ENCODE data around the gene TSPAN9.
A peak's percentile ranks its signal among the peaks of the same experiment; 100 is the strongest.

DNA sequence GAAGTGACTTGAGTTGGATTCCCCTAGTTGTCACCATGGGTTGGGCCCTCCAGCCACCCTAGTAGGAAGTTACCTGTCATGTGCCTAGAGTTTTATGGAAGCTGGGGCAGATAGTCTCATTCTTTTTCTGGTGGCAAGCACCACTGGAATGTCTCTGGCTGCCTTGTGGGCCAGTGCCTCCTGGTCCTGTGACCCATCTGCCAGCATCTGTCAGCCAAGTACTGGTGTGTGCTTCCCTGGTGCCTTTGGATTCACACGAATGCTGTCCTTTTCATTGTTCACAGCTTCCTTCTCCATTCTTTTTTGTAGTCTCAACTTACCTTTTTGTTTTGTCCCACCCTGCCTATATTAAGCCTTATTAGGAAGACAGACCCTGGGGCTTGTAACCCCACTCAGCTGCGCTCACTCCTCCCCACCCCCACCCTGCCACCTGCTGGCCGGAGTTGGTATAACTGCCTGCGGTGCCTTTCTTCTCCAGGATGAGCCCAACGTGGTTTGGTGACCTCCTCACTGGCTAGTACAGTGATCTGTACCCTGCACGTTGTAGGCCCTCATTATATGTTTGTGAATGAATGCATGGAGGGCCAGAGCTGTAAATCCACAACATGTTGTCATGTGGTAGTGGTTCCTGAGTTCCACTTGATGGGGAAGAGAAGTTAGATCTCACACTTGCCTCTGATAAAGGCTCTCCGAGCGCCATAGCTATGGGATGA, 125.7 kb downstream of the TSPAN9 start:
- TF ChIP-seq, protein P1, sequence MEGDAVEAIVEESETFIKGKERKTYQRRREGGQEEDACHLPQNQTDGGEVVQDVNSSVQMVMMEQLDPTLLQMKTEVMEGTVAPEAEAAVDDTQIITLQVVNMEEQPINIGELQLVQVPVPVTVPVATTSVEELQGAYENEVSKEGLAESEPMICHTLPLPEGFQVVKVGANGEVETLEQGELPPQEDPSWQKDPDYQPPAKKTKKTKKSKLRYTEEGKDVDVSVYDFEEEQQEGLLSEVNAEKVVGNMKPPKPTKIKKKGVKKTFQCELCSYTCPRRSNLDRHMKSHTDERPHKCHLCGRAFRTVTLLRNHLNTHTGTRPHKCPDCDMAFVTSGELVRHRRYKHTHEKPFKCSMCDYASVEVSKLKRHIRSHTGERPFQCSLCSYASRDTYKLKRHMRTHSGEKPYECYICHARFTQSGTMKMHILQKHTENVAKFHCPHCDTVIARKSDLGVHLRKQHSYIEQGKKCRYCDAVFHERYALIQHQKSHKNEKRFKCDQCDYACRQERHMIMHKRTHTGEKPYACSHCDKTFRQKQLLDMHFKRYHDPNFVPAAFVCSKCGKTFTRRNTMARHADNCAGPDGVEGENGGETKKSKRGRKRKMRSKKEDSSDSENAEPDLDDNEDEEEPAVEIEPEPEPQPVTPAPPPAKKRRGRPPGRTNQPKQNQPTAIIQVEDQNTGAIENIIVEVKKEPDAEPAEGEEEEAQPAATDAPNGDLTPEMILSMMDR (IDR thresholded peaks at IDR 0.05) = peak; percentile 75 to 96 (median 86)
- TF ChIP-seq POLR2A (IDR thresholded peaks at IDR 0.05) (no peak), EP300 (IDR thresholded peaks at IDR 0.05) (no peak)
